ENCODE data around the gene KCNH2. TPM values are rescaled to one million over a fixed set of nuclear protein-coding genes. Genes with fewer than 3 reads are reported as not detected.

KCNH2 gene
- total and polyA plus RNA-seq, 2 experiments from 2014 or later, result 2.6 to 14.7 TPM

DNA sequence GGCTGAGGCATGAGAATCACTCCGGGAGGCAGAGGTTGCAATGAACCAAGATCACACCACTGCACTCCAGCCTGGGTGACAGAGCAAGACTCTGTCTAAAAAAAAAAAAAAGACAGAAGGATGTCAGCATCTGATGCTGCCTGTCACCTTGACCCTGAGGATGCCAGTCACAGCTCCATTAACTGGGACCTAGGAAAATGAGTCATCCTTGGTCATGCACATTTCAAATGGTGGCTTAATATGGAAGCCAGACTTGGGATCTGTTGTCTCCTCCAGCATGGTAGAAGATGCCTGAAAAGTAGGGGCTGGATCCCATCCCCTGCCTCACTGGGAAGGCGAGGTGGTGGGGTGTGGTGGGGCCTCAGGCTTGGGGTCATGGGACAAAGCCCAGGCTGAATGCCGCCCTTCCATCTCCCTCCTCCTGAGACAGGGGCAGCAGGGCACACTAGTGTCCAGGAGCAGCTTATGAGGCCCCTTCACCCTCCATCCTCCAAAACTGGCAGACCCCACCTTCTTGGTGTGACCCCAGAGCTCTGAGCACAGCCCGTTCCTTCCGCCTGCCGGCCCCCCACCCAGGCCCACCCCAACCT is 14.0 kb upstream of the KCNH2 start (continued):
- TF ChIP-seq, protein P1, sequence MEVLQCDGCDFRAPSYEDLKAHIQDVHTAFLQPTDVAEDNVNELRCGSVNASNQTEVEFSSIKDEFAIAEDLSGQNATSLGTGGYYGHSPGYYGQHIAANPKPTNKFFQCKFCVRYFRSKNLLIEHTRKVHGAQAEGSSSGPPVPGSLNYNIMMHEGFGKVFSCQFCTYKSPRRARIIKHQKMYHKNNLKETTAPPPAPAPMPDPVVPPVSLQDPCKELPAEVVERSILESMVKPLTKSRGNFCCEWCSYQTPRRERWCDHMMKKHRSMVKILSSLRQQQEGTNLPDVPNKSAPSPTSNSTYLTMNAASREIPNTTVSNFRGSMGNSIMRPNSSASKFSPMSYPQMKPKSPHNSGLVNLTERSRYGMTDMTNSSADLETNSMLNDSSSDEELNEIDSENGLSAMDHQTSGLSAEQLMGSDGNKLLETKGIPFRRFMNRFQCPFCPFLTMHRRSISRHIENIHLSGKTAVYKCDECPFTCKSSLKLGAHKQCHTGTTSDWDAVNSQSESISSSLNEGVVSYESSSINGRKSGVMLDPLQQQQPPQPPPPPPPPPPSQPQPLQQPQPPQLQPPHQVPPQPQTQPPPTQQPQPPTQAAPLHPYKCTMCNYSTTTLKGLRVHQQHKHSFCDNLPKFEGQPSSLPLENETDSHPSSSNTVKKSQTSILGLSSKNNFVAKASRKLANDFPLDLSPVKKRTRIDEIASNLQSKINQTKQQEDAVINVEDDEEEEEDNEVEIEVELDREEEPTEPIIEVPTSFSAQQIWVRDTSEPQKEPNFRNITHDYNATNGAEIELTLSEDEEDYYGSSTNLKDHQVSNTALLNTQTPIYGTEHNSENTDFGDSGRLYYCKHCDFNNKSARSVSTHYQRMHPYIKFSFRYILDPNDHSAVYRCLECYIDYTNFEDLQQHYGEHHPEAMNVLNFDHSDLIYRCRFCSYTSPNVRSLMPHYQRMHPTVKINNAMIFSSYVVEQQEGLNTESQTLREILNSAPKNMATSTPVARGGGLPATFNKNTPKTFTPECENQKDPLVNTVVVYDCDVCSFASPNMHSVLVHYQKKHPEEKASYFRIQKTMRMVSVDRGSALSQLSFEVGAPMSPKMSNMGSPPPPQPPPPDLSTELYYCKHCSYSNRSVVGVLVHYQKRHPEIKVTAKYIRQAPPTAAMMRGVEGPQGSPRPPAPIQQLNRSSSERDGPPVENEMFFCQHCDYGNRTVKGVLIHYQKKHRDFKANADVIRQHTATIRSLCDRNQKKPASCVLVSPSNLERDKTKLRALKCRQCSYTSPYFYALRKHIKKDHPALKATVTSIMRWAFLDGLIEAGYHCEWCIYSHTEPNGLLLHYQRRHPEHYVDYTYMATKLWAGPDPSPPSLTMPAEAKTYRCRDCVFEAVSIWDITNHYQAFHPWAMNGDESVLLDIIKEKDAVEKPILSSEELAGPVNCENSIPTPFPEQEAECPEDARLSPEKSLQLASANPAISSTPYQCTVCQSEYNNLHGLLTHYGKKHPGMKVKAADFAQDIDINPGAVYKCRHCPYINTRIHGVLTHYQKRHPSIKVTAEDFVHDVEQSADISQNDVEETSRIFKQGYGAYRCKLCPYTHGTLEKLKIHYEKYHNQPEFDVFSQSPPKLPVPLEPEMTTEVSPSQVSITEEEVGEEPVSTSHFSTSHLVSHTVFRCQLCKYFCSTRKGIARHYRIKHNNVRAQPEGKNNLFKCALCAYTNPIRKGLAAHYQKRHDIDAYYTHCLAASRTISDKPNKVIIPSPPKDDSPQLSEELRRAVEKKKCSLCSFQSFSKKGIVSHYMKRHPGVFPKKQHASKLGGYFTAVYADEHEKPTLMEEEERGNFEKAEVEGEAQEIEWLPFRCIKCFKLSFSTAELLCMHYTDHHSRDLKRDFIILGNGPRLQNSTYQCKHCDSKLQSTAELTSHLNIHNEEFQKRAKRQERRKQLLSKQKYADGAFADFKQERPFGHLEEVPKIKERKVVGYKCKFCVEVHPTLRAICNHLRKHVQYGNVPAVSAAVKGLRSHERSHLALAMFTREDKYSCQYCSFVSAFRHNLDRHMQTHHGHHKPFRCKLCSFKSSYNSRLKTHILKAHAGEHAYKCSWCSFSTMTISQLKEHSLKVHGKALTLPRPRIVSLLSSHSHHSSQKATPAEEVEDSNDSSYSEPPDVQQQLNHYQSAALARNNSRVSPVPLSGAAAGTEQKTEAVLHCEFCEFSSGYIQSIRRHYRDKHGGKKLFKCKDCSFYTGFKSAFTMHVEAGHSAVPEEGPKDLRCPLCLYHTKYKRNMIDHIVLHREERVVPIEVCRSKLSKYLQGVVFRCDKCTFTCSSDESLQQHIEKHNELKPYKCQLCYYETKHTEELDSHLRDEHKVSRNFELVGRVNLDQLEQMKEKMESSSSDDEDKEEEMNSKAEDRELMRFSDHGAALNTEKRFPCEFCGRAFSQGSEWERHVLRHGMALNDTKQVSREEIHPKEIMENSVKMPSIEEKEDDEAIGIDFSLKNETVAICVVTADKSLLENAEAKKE (CRISPR knock-in tag; IDR thresholded peaks at IDR 0.05), result no peak
- TF ChIP-seq, protein P2, sequence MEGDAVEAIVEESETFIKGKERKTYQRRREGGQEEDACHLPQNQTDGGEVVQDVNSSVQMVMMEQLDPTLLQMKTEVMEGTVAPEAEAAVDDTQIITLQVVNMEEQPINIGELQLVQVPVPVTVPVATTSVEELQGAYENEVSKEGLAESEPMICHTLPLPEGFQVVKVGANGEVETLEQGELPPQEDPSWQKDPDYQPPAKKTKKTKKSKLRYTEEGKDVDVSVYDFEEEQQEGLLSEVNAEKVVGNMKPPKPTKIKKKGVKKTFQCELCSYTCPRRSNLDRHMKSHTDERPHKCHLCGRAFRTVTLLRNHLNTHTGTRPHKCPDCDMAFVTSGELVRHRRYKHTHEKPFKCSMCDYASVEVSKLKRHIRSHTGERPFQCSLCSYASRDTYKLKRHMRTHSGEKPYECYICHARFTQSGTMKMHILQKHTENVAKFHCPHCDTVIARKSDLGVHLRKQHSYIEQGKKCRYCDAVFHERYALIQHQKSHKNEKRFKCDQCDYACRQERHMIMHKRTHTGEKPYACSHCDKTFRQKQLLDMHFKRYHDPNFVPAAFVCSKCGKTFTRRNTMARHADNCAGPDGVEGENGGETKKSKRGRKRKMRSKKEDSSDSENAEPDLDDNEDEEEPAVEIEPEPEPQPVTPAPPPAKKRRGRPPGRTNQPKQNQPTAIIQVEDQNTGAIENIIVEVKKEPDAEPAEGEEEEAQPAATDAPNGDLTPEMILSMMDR (conservative IDR thresholded peaks at IDR 0.05; ENCODE audit: low read depth in 2 of 2), result no peak

DNA sequence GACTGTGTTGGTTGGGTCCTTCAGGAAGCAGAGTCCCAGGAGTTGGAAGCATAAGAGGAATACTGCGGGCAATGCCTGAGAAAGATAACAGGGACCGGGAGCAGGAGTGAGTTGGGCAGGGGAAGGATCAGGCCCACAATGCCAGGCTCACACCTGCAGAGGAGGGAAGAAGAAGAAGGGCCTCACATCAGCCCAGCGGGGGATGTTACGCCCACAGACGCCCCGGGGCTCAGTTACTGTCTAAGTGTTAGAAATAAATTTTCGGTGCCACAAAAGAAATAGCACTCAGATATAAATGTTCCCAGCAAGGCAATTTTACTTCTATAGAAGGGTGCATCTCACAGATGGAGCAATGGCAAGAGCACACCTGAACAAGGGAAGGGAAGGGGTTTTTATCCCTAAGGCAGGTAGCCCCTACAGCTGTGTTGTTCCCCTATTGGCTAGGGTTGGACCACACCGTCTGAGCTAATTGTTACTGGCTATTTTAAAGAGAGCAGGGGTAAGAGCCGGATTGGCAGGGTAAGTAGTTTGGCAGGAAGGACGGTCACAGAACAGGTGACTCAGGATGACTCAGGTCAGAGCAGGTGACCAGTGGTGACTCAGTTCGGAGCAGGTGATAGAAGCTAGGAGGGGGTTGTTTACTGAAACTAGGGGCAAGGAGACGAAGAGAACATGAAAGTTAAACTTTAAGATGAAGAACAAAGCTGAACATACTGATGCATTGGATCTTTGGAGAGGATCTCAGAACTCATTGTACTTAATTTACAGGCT is 12.5 kb upstream of the KCNH2 start, which contains the start of gene NOS3:
TSS of gene NOS3 (plus strand) at position 602 of the 771 bp plus-strand sequence. CDS start 2,787 bp downstream, outside the sequence.
- Histone ChIP-seq H3K4me3 (no peak within 1 kb of the TSS), H3K4me2 (no peak within 1 kb of the TSS), H3K9me2 (ENCODE audit: insufficient read depth) (no peaks in the 10 kb centered on the region), H3K36me3 (ENCODE audit: insufficient read depth) (no peaks in the 10 kb centered on the region), H2AFZ (no peak within 1 kb of the TSS), H3K27ac (ENCODE audit: low read depth) (no peak within 1 kb of the TSS), H3K27me3 (ENCODE audit: insufficient read depth) (no peaks in the 10 kb centered on the region), H4K20me1 (replicated peaks; ENCODE audit: insufficient read depth) (no peaks in the 10 kb centered on the region), H3K79me2 (replicated peaks; ENCODE audit: insufficient read depth) (no peaks in the 10 kb centered on the region), H3F3A (replicated peaks; ENCODE audit: low read depth) (no peaks in the 10 kb centered on the region), H3K4me1 (ENCODE audit: insufficient read depth) (peaks cover 12% of the 10 kb centered on the region)
- H3K36me3 Mint-ChIP-seq (ENCODE audit: low read depth), result peaks cover 26% of the 10 kb centered on the region
- H3K4me3 Mint-ChIP-seq, result no peak within 1 kb of the TSS; the same call in 2 of the 3 replicates
- ATAC-seq (no peak), DNase-seq (ENCODE audit: low spot score) (peak; percentile 49)
- peaks cover 15% of the 10 kb centered on the region for H3K4me1 Mint-ChIP-seq
- H3K27ac Mint-ChIP-seq, result no peak within 1 kb of the TSS
- peaks cover 20% of the 10 kb centered on the region for H3K27me3 Mint-ChIP-seq (ENCODE audit: insufficient read depth, low read depth, poor library complexity)
- TF ChIP-seq ZNF114 (CRISPR knock-in tag; IDR thresholded peaks at IDR 0.05) (no peak), CREB1 (CRISPR knock-in tag; IDR thresholded peaks at IDR 0.05; ENCODE audit: low read depth) (no peak), NANOG (IDR thresholded peaks at IDR 0.05; ENCODE audit: borderline replicate concordance) (no peak), ZNF331 (CRISPR knock-in tag; IDR thresholded peaks at IDR 0.05; ENCODE audit: low read depth) (no peak)
- TF ChIP-seq, protein P2 (conservative IDR thresholded peaks at IDR 0.05; ENCODE audit: low read depth in 2 of 2), result no peak
- TF ChIP-seq, protein P3, sequence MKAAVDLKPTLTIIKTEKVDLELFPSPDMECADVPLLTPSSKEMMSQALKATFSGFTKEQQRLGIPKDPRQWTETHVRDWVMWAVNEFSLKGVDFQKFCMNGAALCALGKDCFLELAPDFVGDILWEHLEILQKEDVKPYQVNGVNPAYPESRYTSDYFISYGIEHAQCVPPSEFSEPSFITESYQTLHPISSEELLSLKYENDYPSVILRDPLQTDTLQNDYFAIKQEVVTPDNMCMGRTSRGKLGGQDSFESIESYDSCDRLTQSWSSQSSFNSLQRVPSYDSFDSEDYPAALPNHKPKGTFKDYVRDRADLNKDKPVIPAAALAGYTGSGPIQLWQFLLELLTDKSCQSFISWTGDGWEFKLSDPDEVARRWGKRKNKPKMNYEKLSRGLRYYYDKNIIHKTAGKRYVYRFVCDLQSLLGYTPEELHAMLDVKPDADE (IDR thresholded peaks at IDR 0.05), result no peak
- peaks cover 26% of the 10 kb centered on the region for H3K9me3 Mint-ChIP-seq

Data from GM23338 (cell line).